ENCODE measurements around the gene ALG9. TPM values are rescaled to one million over a fixed set of nuclear protein-coding genes. Genes with fewer than 3 reads are reported as not detected.

The ALG9 gene
- polyA plus RNA-seq, 1 donor (not counting 4 experiments of a cell fraction or from before 2014, with no cell fraction given): 27.2 TPM

- no peaks in the 10 kb centered on the region for H3K79me2 ChIP-seq (ENCODE audit: control insufficient read depth, insufficient read depth, low read length)
- H3K27ac ChIP-seq (ENCODE audit: control insufficient read depth, insufficient read depth, low read length): no peak overlapping the region
- no peak overlapping the region for H3K9ac ChIP-seq (ENCODE audit: control insufficient read depth, extremely low read depth, insufficient read depth, low read length)
- H3K4me2 ChIP-seq (ENCODE audit: control insufficient read depth, extremely low read depth, insufficient read depth, low read depth, low read length): no peak overlapping the region
- H2AFZ ChIP-seq (ENCODE audit: control insufficient read depth, low read length): no peak overlapping the region
- H3K4me1 ChIP-seq (ENCODE audit: control insufficient read depth, extremely low read depth, insufficient read depth, low read length): no peaks in the 10 kb centered on the region
- no peaks in the 10 kb centered on the region for H3K27me3 ChIP-seq (ENCODE audit: control insufficient read depth, extremely low read depth, insufficient read depth, low read length)
- dilution Hi-C loops (cut with MboI; ENCODE audit: extremely low pct_ligation_motif_present, low sequenced_read_pairs): no loop called here
- no peaks in the 10 kb centered on the region for H4K20me1 ChIP-seq (ENCODE audit: control insufficient read depth, extremely low read depth, insufficient read depth, low read length)
- DNase-seq (ENCODE audit: low read depth, low spot score): no peak
- peaks cover 8 to 10% of the 10 kb centered on the region in 2 experiments for H3K36me3 ChIP-seq (ENCODE audit: control insufficient read depth in 2 of 2, extremely low read depth in 1 of 2, insufficient read depth in 2 of 2, low read length in 2 of 2)
- TF ChIP-seq CTCF (optimal IDR thresholded peaks at IDR 0.05 in 1 of 3, IDR thresholded peaks at IDR 0.05 in 1 of 3, conservative IDR thresholded peaks at IDR 0.05 in 1 of 3; ENCODE audit: extremely low read depth in 1 of 3, insufficient read depth in 2 of 3, low read length in 3 of 3) (no peak), EZH2 (IDR thresholded peaks at IDR 0.05; ENCODE audit: low read length) (no peak)
- H3K9me3 ChIP-seq (ENCODE audit: control insufficient read depth, low read depth, low read length): no peaks in the 10 kb centered on the region
- H3K9me1 ChIP-seq (ENCODE audit: control insufficient read depth, extremely low read depth, insufficient read depth, low read length): no peaks in the 10 kb centered on the region
- H3K4me3 ChIP-seq (ENCODE audit: control insufficient read depth in 2 of 3, extremely low read depth in 1 of 3, insufficient read depth in 2 of 3, low read depth in 1 of 3, low read length in 3 of 3): no peak overlapping the region
- FAIRE-seq: no peak
Measured at GRCh38 chr11:111835665-111836064, 35.7 kb downstream of the ALG9 start.

- FAIRE-seq (no peak), DNase-seq (ENCODE audit: low read depth, low spot score) (no peak)
- Histone ChIP-seq H3K27me3 (ENCODE audit: control insufficient read depth, extremely low read depth, insufficient read depth, low read length) (no peaks in the 10 kb centered on the region), H3K4me3 (ENCODE audit: control insufficient read depth in 2 of 3, extremely low read depth in 1 of 3, insufficient read depth in 2 of 3, low read depth in 1 of 3, low read length in 3 of 3) (no peak overlapping the region), H3K79me2 (ENCODE audit: control insufficient read depth, insufficient read depth, low read length) (no peaks in the 10 kb centered on the region), H4K20me1 (ENCODE audit: control insufficient read depth, extremely low read depth, insufficient read depth, low read length) (no peaks in the 10 kb centered on the region), H3K4me1 (ENCODE audit: control insufficient read depth, extremely low read depth, insufficient read depth, low read length) (no peaks in the 10 kb centered on the region), H3K36me3 (ENCODE audit: control insufficient read depth in 2 of 2, extremely low read depth in 1 of 2, insufficient read depth in 2 of 2, low read length in 2 of 2) (peaks cover 2 to 4% of the 10 kb centered on the region in 2 experiments), H3K27ac (ENCODE audit: control insufficient read depth, insufficient read depth, low read length) (no peak overlapping the region), H2AFZ (ENCODE audit: control insufficient read depth, low read length) (no peak overlapping the region), H3K9me1 (ENCODE audit: control insufficient read depth, extremely low read depth, insufficient read depth, low read length) (no peaks in the 10 kb centered on the region), H3K9ac (ENCODE audit: control insufficient read depth, extremely low read depth, insufficient read depth, low read length) (no peak overlapping the region), H3K9me3 (ENCODE audit: control insufficient read depth, low read depth, low read length) (no peaks in the 10 kb centered on the region), H3K4me2 (ENCODE audit: control insufficient read depth, extremely low read depth, insufficient read depth, low read depth, low read length) (no peak overlapping the region)
- no peak for TF ChIP-seq CTCF (optimal IDR thresholded peaks at IDR 0.05 in 1 of 3, IDR thresholded peaks at IDR 0.05 in 1 of 3, conservative IDR thresholded peaks at IDR 0.05 in 1 of 3; ENCODE audit: extremely low read depth in 1 of 3, insufficient read depth in 2 of 3, low read length in 3 of 3)
- TF ChIP-seq EZH2 (IDR thresholded peaks at IDR 0.05; ENCODE audit: low read length): no peak
- dilution Hi-C loops (cut with MboI; ENCODE audit: extremely low pct_ligation_motif_present, low sequenced_read_pairs): no loop called here
Measured at GRCh38 chr11:111834432-111835163, 36.8 kb downstream of the ALG9 start.
